ENCODE data around the gene MSL1. TPM values are rescaled to one million over a fixed set of nuclear protein-coding genes. Genes with fewer than 3 reads are reported as not detected.

MSL1 gene
- total RNA-seq, 2 donors from 2014 or later: 77.0 to 81.0 TPM

- DNase-seq: no peak
- Histone ChIP-seq H3K4me3 (no peak overlapping the region), H3K27me3 (no peaks in the 10 kb centered on the region), H3K9ac (ENCODE audit: low read depth in 2 of 2, low read length in 2 of 2) (no peak overlapping the region), H3K36me3 (peaks cover 8% of the 10 kb centered on the region), H3K4me1 (no peaks in the 10 kb centered on the region), H3K9me3 (no peaks in the 10 kb centered on the region), H3K27ac (no peak overlapping the region)
- intact Hi-C loops (cut with DNase I): loop anchor here (5.0 kb wide), 1 partner anchor 77 kb away; no protein-coding TSS in a partner anchor
- no peak for TF ChIP-seq CTCF (IDR thresholded peaks at IDR 0.05)
Measured at GRCh38 chr17:40089077-40089895, 32.5 kb upstream of the MSL1 start.

- intact Hi-C loops (cut with DNase I): no loop called here
- no peaks in the 10 kb centered on the region for H3K27me3 ChIP-seq
- no peak overlapping the region for H3K9ac ChIP-seq (ENCODE audit: low read depth in 2 of 2, low read length in 2 of 2)
- no peak for TF ChIP-seq CTCF (IDR thresholded peaks at IDR 0.05)
- H3K9me3 ChIP-seq: no peaks in the 10 kb centered on the region
- H3K4me1 ChIP-seq: peaks cover 4% of the 10 kb centered on the region
- no peak overlapping the region for H3K4me3 ChIP-seq
- DNase-seq: no peak
- H3K36me3 ChIP-seq: peaks cover 13% of the 10 kb centered on the region
- no peak overlapping the region for H3K27ac ChIP-seq
Measured at GRCh38 chr17:40090237-40091119, 31.3 kb upstream of the MSL1 start.

DNA sequence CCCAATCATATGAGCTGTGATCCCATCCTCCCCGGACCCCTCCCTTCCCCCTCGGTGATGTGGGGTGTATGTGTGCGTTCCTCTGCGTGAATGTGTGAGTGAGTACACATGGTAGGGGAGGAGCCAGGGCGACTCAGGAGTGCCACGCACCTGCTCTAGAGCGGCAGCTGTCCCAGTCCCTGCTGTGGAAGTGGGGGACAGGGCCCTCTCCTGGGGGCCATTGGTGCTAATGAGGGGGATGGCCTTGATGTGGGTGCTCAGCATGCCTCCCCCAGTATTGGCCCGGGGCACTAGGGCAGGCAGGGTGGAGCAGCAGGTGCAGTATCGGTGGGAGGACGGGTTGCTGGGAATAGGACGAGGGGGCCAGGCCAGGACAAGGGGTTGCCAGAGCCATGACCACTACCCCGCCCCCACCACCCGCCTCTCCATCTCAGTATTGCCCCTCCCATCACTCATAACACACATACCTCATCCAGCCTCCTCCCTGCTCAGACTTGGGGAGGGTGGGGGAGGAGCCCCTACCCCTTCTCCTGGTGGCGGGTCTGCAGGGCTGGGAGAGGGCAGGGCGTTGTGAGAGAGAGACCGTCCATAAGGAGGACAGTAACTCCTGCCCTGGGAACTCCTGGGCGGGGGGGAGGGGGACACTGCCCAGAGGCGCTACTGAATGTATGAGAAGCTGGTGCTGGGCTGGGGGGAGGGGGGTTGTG, 29.9 kb upstream of the MSL1 start:
- H3K4me1 ChIP-seq: peaks cover 10% of the 10 kb centered on the region

DNA sequence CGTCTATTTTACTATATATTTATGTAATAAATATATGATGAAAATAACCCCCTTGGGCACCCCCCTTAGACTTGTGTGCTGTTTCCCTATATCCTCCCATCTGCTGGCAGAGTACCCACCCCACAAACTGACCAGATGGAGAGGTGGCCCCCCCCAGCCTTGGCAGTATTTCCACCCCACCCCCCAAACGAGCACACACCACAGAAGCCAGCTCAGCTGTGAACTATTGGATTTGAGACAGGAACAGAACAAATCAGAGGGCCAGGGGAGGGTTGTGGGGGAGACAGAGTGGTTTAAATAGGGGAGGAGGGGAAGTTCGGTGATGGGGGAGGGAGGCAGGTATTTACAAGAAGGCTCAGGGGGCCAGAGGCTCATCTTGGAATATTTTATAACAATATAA, 29.2 kb upstream of the MSL1 start:
- H3K4me3 ChIP-seq: no peak overlapping the region
- H3K9ac ChIP-seq (ENCODE audit: low read depth in 2 of 2, low read length in 2 of 2): no peak overlapping the region
- no peak for DNase-seq
- no peaks in the 10 kb centered on the region for H3K27me3 ChIP-seq
- H3K27ac ChIP-seq: no peak overlapping the region
- no peaks in the 10 kb centered on the region for H3K9me3 ChIP-seq
- peaks cover 21% of the 10 kb centered on the region for H3K36me3 ChIP-seq
- TF ChIP-seq CTCF (IDR thresholded peaks at IDR 0.05): no peak
- H3K4me1 ChIP-seq: peaks cover 17% of the 10 kb centered on the region
- intact Hi-C loops (cut with DNase I): no loop called here

More for the DNA sequence above, 29.9 kb upstream of the MSL1 start:
- no peaks in the 10 kb centered on the region for H3K27me3 ChIP-seq
- no peak for TF ChIP-seq CTCF (IDR thresholded peaks at IDR 0.05)
- DNase-seq: no peak
- peaks cover 19% of the 10 kb centered on the region for H3K36me3 ChIP-seq
- H3K9me3 ChIP-seq: no peaks in the 10 kb centered on the region
- no peak overlapping the region for H3K9ac ChIP-seq (ENCODE audit: low read depth in 2 of 2, low read length in 2 of 2)
- intact Hi-C loops (cut with DNase I): no loop called here
- no peak overlapping the region for H3K27ac ChIP-seq
- H3K4me3 ChIP-seq: no peak overlapping the region

DNA sequence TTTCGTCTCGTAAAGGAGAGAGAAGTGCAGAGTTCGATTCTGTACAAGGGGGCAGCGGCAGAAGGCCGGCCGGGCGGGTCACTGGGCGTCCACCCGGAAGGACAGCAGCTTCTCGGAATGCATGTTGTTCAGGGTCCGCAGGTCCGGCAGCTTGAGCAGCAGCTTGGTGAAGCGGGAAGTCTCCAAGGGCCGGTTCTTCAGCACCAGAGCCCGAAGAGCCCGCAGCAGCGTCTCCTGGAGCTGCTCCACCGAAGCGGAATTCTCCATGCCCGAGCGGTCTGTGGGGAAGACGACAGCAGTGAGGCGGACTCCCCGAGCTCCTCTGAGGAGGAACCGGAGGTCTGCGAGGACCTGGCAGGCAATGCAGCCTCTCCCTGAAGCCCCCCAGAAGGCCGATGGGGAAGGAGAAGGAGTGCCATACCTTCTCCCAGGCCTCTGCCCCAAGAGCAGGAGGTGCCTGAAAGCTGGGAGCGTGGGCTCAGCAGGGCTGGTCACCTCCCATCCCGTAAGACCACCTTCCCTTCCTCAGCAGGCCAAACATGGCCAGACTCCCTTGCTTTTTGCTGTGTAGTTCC, 28.7 kb upstream of the MSL1 start:
- intact Hi-C loops (cut with DNase I): no loop called here
- H3K9me3 ChIP-seq: no peaks in the 10 kb centered on the region
- no peak for DNase-seq
- no peaks in the 10 kb centered on the region for H3K27me3 ChIP-seq
- peaks cover 22% of the 10 kb centered on the region for H3K4me1 ChIP-seq
- H3K27ac ChIP-seq: peak overlapping the region; percentile 32
- no peak for TF ChIP-seq CTCF (IDR thresholded peaks at IDR 0.05)
- no peak overlapping the region for H3K4me3 ChIP-seq
- H3K36me3 ChIP-seq: peaks cover 21% of the 10 kb centered on the region
- peak overlapping the region in 1 of 2 donors; percentile 32 for H3K9ac ChIP-seq (ENCODE audit: low read depth in 2 of 2, low read length in 2 of 2)

Measured in colonic mucosa (tissue), 4 donors.